ENCODE measurements around the gene ASB5. TPM values are rescaled to one million over a fixed set of nuclear protein-coding genes. Genes with fewer than 3 reads are reported as not detected.

ASB5 gene
- total and polyA plus RNA-seq, 10 of the 15 experiments (the other 5 are each of a cell fraction or from before 2014, with no cell fraction given) = not detected

DNA sequence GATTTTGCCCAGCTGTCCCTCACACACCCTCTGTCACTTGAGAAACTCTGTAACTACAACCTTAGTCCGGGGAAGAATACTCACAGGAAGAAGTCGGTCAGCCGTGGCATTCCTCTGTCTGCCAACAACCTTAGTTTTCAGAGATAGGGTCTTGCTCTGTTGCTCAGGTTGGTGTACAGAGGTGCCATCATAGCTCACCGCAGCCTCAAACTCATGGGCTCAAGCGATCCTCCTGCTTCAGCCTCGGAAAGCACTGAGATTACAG is 38.6 kb upstream of the ASB5 start:
- ChIA-PET SMC1A (ENCODE audit: uncharacterized antibody, unreplicated experiment) (interaction anchor here (0.9 to 1.2 kb wide), 3 partner anchors 18 to 157 kb away, joined by 3 read pairs; partner anchors contain the start of gene SPATA4), CTCF (interaction anchor here (1.2 kb wide), 1 partner anchor 33 kb away, joined by 3 read pairs; no protein-coding TSS in a partner anchor), RAD21 (ENCODE audit: unreplicated experiment) (interaction anchor here (0.7 kb wide), 1 partner anchor 30 kb away, joined by 3 read pairs; no protein-coding TSS in a partner anchor), POLR2A (no interaction called here)
- H3K36me3 ChIP-seq (ENCODE audit: control insufficient read depth in 2 of 2, insufficient read depth in 2 of 2, low read length in 1 of 2) = no peaks in the 10 kb centered on the region
- 88% methylated on average over 6 of the region's 6 CpGs for WGBS (ENCODE audit: insufficient coverage, insufficient replicate concordance, low lambda C conversion rate, missing lambda C conversion rate)
- no peak overlapping the region for H3K4me3 ChIP-seq
- H2AFZ ChIP-seq (ENCODE audit: control insufficient read depth, low read depth, low read length) = no peak overlapping the region
- BruUV-seq (replicated peaks) = no TSS peak
- no peak overlapping the region for H3K4me2 ChIP-seq (ENCODE audit: control insufficient read depth, insufficient read depth)
- H3K27me3 ChIP-seq (replicated peaks in 1 of 2; ENCODE audit: control insufficient read depth in 2 of 2, insufficient read depth in 2 of 2, low read length in 1 of 2) = no peaks in the 10 kb centered on the region; a peak in 1 of 4 replicates
- no peaks in the 10 kb centered on the region for H3K79me2 ChIP-seq (ENCODE audit: control insufficient read depth, insufficient read depth, low read length)
- H4K20me1 ChIP-seq (ENCODE audit: control insufficient read depth, insufficient read depth) = no peaks in the 10 kb centered on the region
- no peak for DNase-seq (ENCODE audit: low read depth, low spot score)
- no peak for ATAC-seq
- no peak for TF ChIP-seq EGR1 (IDR thresholded peaks at IDR 0.05; ENCODE audit: borderline replicate concordance in 1 of 2, low read depth in 2 of 2, low read length in 2 of 2)
- TF ChIP-seq ZNF622 (IDR thresholded peaks at IDR 0.05) = no peak
- no peak for TF ChIP-seq TARDBP (IDR thresholded peaks at IDR 0.05; ENCODE audit: borderline replicate concordance)
- TF ChIP-seq SRF (IDR thresholded peaks at IDR 0.05; ENCODE audit: low read depth in 2 of 2, low read length in 2 of 2) = no peak
- no peak for TF ChIP-seq TBL1XR1 (IDR thresholded peaks at IDR 0.05; ENCODE audit: low read depth, low read length)
- TF ChIP-seq, protein P1, sequence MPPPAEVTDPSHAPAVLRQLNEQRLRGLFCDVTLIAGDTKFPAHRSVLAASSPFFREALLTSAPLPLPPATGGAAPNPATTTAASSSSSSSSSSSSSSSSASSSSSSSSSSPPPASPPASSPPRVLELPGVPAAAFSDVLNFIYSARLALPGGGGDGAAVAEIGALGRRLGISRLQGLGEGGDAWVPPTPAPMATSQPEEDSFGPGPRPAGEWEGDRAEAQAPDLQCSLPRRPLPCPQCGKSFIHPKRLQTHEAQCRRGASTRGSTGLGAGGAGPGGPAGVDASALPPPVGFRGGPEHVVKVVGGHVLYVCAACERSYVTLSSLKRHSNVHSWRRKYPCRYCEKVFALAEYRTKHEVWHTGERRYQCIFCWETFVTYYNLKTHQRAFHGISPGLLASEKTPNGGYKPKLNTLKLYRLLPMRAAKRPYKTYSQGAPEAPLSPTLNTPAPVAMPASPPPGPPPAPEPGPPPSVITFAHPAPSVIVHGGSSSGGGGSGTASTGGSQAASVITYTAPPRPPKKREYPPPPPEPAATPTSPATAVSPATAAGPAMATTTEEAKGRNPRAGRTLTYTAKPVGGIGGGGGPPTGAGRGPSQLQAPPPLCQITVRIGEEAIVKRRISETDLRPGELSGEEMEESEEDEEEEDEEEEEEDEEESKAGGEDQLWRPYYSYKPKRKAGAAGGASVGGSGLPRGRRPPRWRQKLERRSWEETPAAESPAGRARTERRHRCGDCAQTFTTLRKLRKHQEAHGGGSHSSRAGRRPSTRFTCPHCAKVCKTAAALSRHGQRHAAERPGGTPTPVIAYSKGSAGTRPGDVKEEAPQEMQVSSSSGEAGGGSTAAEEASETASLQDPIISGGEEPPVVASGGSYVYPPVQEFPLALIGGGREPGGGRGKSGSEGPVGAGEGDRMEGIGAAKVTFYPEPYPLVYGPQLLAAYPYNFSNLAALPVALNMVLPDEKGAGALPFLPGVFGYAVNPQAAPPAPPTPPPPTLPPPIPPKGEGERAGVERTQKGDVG (CRISPR knock-in tag; IDR thresholded peaks at IDR 0.05) = no peak
- no peak for TF ChIP-seq ZNF274 (IDR thresholded peaks at IDR 0.05; ENCODE audit: insufficient read depth, insufficient read length)
- TF ChIP-seq, protein P2, sequence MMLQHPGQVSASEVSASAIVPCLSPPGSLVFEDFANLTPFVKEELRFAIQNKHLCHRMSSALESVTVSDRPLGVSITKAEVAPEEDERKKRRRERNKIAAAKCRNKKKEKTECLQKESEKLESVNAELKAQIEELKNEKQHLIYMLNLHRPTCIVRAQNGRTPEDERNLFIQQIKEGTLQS (IDR thresholded peaks at IDR 0.05; ENCODE audit: borderline replicate concordance, extremely low read depth, low read depth, low read length) = no peak
- TF ChIP-seq, protein P3, sequence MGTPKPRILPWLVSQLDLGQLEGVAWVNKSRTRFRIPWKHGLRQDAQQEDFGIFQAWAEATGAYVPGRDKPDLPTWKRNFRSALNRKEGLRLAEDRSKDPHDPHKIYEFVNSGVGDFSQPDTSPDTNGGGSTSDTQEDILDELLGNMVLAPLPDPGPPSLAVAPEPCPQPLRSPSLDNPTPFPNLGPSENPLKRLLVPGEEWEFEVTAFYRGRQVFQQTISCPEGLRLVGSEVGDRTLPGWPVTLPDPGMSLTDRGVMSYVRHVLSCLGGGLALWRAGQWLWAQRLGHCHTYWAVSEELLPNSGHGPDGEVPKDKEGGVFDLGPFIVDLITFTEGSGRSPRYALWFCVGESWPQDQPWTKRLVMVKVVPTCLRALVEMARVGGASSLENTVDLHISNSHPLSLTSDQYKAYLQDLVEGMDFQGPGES (IDR thresholded peaks at IDR 0.05) = no peak
- TF ChIP-seq CHD2 (IDR thresholded peaks at IDR 0.05; ENCODE audit: borderline replicate concordance, low read depth, low read length) = no peak
- no peak for TF ChIP-seq SREBF1 (IDR thresholded peaks at IDR 0.05; ENCODE audit: low read length)
- TF ChIP-seq, protein P4, sequence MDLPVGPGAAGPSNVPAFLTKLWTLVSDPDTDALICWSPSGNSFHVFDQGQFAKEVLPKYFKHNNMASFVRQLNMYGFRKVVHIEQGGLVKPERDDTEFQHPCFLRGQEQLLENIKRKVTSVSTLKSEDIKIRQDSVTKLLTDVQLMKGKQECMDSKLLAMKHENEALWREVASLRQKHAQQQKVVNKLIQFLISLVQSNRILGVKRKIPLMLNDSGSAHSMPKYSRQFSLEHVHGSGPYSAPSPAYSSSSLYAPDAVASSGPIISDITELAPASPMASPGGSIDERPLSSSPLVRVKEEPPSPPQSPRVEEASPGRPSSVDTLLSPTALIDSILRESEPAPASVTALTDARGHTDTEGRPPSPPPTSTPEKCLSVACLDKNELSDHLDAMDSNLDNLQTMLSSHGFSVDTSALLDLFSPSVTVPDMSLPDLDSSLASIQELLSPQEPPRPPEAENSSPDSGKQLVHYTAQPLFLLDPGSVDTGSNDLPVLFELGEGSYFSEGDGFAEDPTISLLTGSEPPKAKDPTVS (IDR thresholded peaks at IDR 0.05; ENCODE audit: low read depth, low read length) = no peak
- no peak for TF ChIP-seq HDAC2 (IDR thresholded peaks at IDR 0.05)
- TF ChIP-seq ZNF217 (IDR thresholded peaks at IDR 0.05) = no peak
- no peak for TF ChIP-seq NR2C2 (IDR thresholded peaks at IDR 0.05; ENCODE audit: borderline replicate concordance, control insufficient read depth, insufficient read length, low read depth)
- no peak for TF ChIP-seq LARP7 (IDR thresholded peaks at IDR 0.05)
- TF ChIP-seq, protein P5, sequence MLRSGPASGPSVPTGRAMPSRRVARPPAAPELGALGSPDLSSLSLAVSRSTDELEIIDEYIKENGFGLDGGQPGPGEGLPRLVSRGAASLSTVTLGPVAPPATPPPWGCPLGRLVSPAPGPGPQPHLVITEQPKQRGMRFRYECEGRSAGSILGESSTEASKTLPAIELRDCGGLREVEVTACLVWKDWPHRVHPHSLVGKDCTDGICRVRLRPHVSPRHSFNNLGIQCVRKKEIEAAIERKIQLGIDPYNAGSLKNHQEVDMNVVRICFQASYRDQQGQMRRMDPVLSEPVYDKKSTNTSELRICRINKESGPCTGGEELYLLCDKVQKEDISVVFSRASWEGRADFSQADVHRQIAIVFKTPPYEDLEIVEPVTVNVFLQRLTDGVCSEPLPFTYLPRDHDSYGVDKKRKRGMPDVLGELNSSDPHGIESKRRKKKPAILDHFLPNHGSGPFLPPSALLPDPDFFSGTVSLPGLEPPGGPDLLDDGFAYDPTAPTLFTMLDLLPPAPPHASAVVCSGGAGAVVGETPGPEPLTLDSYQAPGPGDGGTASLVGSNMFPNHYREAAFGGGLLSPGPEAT (IDR thresholded peaks at IDR 0.05; ENCODE audit: low read depth) = no peak
- no peak for TF ChIP-seq BCL11A (IDR thresholded peaks at IDR 0.05; ENCODE audit: low read depth, low read length)
- no peak for TF ChIP-seq ZBED1 (IDR thresholded peaks at IDR 0.05; ENCODE audit: borderline replicate concordance)
- no peak overlapping the region for H3K27ac ChIP-seq (ENCODE audit: control insufficient read depth, insufficient read depth)
- no peak for FAIRE-seq
- H3K9ac ChIP-seq (ENCODE audit: control insufficient read depth, insufficient read depth, low read length) = no peak overlapping the region
- H3K4me1 ChIP-seq (ENCODE audit: control insufficient read depth, insufficient read depth, low read length) = peaks cover 17% of the 10 kb centered on the region
- no peaks in the 10 kb centered on the region for H3K9me3 ChIP-seq (replicated peaks; ENCODE audit: control insufficient read depth, insufficient read depth, low read length)
- intact Hi-C loops (cut with micrococcal nuclease; ENCODE audit: unreplicated experiment) (no loop called here), in situ Hi-C loops (cut with MboI) (loop anchor here (5.0 kb wide), 1 partner anchor 110 kb away; the partner anchor contains the start of gene SPATA4)
